HG03280 (cell line): Measurements from ENCODE around the gene FMN1.

Experiments used
- ATAC-seq: cut with Tn5 transposase; IDR thresholded peaks from one replicate; pipeline ENCODE4 v1.9.1; 2021; ENCODE audit warnings: mild to moderate bottlenecking, moderate library complexity; ENCODE audit not compliant: unreplicated experiment

The FMN1 gene

DNA sequence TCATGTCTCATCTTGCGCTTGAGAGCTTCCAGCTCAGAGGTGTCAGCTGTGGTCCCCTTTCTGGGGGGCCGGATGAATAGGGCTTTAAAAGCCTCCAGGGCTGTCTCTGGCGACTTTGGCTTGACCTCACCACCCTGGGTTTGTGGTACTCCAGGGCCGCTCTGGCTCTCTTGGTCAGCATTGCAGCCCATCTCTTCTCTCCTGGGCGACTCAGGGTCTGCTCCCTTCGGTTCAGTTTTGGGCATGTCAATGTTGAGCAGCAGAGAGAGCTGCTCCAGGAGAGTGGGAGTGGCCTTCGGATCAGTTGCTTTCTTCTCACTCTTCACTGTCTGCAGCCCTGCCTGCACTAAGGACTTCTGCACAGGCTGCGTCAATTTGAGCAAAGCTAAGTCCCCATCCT lies 127.9 kb downstream of the FMN1 start:
- no peak for ATAC-seq

DNA sequence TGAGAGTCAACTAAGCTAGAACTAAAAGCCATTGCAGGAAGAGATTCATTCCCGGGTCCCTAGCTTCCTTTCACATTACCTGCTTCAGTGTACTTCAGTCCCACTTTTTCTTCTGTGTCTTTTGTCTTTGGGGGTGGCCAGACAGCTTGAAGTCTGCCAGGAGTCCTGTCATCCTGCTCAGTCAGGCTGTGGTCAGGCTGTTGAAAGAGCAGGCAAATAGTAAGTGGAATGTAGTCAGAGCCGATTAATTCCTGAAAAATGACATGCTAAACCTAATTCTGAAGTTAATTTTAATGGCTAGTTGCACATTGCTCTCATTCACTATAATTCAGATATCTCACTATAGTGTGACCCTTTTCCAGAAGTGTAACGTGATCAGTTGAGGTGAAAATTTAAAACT lies 129.6 kb downstream of the FMN1 start:
- ATAC-seq, result no peak

DNA sequence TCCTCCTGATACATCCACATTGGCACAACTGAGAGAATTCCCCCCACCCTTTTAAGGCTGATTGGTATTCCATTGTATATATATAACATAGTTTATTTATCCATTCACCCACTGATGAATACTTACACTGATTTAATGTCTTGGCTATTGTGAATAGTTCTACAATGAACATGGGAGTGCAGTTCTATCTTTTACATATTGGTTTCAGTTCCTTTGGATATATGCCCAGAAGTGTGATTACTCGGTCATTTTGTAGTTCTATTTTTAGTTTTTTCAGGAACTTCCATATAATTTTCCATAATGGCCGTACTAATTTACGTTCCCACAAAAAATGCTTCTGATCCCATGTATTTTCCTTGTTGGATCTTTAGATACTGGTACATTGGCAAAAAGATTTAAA lies 135.3 kb downstream of the FMN1 start:
- ATAC-seq, result no peak

DNA sequence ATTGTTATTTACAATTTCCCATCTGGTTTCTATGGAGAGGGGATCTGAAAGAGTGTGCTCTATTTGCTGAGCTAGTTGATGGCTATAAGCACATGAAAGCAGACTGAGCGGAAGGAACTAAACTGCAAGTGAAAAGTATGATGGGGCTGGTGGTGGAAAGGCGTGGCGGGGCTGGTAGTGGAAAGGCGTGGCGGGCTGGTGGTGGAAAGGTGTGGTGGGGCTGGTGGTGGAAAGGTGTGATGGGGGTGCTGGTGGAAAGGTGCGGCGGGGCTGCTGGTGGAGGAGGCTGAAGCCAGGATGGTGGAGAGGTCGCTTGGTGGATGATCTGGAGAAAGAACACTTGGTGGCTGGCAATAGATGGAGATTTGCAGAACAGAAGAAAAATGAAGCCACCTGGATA lies 136.7 kb downstream of the FMN1 start:
- ATAC-seq, result no peak

DNA sequence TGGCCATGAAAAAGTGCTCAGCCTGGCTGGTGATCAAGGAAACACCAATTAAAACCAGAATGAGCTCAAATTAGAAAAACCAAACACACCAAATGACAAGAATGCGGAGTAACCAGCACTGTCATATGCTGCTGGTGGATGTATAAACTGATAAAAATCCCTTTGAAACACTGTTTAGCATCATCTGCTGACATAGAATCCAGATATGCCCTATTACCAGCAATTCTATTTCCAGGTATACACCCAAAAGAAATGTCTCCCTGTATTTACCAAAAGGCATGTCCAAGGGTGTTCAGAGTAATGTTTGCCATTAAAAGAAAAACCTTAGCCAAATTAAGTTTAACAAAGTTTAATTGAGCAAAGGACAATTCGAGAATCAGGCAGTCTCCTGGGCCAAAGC lies 138.6 kb downstream of the FMN1 start:
- no peak for ATAC-seq

DNA sequence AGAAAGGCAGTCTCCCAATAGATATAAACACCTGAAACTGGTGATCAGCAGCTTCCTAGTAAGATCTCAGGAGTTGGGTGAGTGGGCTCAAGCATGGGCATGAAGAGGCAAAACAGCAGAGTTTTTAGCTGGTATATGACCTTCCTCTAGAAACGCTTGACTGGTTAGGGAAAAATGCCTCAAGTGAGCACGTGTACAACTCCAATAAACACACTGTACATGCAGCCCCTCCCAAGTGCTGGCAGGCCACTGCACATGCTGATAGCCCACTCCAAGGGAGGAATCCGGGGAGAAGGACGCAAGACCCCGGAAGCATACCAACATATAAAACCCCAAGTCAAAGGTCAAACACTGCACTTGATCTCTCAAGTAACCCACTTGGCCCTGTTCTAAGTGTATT lies 143.0 kb downstream of the FMN1 start:
- no peak for ATAC-seq

DNA sequence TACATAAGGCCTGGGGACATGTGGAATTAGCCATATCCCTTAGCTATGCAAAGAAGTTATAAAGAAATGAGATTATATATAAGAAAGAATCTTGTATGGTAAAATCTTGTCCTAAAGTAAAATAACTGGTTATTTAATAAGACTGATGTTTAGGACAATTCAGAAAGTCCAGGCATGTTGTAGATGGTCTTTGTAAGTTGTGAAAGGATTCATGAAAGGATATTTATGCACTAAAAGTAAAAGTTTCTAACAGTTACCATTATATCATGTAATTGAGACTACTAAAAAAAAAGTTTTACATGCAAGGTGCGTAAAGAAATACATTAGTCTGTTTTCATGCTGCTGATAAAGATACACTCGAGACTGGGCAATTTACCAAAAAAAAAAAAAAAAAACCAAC lies 146.3 kb downstream of the FMN1 start:
- no peak for ATAC-seq

DNA sequence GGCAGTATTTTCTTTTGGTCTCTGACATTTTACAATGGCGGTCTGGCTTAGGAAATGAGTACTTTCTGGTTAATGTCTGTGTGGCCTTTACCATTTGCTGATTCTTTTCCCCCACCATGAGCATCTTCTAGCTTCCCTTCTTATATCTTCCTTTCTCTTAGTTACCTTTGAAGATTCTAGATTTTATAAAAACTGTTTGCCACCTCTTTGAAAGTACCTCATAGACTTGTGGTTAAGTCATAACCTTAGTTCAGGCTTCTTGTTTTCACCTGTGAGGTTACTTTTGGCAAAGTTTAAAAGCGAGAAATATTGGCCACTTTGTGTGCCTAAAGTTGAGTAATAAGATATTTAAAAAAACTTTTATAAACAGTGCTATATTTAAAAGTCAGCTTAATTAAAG lies 147.4 kb downstream of the FMN1 start:
- ATAC-seq, result no peak

DNA sequence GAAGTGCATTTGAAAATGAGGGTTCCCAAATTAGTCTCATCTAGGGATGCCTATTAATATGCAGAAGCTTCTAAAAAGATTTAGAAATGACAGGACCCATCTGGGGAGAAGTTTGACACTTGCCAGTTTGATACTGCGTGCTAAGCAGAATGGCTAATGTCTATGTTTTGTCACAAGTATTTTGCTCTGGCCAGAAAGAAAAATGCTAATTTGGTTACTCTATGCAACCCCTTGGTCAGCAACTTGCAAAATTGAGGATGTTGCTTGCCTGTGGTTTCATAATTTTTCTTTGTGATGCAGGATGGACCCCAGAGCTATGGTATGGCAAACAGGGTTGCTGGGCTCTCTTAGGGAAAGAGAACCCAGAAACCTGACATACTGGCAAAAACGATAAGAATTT lies 148.2 kb downstream of the FMN1 start:
- no peak for ATAC-seq

DNA sequence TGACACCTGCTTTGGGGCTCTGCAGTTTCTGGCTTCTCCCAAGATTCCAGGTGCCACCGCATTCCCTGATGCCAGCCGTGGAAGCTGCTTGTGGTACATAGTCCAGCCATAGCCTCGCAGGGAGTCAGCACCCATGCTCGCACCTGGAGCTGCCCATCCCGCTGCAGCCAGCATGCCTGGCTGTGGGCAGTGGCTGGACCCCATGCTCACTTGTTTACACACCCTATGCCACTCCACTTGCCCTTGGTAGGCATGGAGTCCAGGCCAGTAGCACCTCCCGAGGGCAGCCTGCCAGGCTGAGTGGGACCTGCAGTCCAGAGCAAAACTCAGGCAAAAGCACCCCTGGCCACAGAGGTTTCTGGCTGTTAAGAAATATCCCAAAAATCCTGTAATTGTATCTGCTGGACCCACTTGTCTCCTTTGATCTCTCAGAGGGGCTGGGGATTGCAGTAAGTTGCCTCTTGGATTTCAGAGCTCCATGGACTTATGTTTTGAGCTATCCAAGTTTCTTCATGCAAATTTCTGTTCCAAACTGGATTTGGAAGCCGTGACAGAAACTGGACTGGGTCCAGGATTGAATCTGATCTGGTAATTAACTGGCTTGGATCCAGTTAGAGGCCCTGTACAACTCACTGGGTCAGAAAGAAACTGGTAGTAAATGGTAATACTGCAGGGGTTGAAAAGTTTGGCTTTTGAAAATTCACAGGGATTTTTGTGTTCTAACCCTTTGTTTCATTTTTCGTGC lies 149.3 kb downstream of the FMN1 start:
- ATAC-seq, result no peak

DNA sequence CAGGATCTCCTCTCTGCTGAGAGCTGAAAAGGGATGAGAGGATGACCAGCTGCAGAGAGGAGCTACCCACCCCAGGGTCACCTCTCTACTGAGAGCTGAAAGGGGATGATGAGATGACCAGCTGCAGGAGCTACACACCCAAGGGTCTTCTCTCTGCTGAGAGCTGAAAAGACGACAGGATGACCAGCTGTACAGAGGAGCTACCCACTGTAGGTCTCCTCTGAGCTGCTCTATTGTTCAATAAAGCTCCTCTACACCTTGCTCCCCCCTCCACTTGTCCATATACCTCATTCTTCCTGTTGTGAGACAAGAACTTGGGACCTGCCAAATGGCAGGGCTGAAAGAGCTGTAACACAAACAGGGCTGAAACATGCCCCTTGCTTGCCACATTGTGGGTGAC lies 149.9 kb downstream of the FMN1 start:
- no peak for ATAC-seq

DNA sequence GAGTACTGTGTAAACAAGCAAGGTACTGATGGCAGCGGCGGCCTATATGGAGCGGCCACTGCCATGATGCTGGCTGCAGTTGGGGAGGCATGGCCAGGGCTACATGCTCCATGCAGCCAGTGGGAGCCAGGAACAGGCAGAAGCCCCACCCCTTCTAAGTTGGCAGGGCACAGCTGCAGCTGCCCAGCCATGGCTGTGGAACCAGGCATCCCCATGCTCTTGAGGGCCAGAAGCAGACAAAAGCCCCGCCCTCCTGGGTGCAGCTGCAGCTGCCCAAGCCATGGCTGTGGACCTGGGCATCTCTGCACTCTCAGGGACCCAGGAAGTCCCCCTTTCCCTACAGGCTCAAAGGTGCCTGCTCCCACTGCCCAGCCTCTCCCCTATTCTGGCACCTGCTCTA lies 150.9 kb downstream of the FMN1 start:
- ATAC-seq, result no peak

DNA sequence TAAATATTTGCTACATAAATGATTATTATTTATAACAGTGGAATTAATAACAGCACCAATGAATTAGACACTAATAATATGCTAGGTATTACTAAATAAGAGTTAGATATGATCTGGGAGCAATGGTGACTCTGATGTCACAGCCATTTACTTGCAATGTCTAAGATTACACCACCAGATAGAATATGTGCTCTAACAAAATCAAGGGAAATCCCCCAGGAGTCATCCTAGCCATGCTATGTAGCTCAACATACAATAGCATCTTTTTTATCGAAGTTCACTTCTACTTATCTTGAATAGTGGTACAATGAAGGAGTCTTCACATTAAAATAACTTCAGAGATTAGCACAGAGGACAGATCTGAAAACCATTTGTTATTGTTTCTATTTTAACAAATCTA lies 154.0 kb downstream of the FMN1 start:
- no peak for ATAC-seq

DNA sequence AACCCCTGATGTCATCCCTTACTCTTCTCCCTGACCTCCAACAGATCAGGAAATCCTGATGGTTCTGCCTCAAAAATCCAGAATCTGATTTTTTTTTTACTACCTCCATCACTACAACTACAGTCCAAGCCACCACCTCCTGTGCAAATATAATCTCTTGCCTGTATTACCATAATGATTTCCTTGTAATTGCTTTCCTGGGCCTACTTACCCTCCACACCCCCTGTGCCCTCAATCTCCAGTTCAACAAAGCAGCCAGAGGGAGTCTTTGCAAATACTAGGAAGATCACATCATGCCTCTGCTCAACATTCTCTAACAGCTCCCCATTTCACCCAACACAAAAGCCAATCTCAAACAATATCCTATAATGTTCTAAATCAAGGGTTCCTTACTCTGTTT lies 159.9 kb downstream of the FMN1 start:
- no peak for ATAC-seq

DNA sequence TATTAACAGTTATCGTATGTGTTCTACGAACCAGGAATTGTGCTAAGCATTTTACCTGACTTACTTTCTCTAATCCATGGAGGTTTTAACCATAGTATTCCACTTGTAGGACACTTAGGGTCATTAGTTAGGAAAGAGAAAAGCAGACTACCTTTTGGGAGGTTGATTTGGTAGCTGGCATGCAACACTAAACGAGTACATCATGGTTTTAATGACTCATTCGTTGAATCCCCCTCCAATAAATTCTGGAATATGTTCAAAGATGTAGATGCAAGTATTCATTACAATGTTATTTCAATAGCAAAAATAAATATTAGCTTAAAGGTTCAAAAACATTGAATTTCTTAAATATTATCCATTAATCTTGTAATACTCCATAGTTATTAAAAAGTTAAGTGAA lies 162.5 kb downstream of the FMN1 start:
- ATAC-seq, result no peak

DNA sequence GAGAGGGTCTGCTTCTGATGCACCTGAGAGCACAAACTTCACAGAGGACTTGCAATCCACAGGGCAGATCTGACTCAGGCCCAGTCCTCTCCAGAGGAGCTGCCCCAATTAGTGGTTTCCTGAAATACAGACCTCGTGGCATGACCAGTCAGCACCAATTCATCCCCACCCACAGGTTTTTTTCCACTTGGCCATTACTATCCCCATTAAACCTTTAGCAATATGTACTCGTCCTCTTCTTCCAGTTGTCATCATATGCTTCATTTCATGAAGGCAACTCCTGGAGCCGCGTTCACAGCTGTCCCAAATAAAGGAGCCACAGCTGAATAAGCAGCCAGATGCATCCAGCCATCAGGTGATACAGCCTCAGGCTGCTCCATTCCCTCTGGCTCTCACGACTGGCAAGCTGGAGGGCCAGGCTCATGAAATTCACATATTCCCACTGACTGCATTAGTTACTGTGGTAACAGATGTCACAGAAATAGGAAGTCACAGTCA lies 163.1 kb downstream of the FMN1 start:
- ATAC-seq, result no peak

DNA sequence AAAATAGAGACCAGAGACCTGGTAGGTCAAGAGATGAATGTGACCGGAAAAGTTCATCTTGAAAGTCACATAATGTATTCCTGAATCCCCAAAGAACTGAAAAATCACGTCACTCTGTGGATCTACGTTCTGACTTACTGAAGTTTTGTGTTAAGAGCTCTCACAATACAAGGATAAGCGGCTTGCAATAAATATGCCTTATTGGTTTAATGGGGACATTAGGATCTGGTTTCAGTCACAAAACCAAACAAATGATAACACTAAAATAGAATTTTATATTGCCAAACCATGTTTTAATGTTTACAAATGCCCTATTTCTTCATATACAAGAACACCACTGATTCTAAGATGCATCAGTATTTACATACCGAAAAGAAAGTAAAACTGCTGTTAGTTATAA lies 164.2 kb downstream of the FMN1 start:
- no peak for ATAC-seq

DNA sequence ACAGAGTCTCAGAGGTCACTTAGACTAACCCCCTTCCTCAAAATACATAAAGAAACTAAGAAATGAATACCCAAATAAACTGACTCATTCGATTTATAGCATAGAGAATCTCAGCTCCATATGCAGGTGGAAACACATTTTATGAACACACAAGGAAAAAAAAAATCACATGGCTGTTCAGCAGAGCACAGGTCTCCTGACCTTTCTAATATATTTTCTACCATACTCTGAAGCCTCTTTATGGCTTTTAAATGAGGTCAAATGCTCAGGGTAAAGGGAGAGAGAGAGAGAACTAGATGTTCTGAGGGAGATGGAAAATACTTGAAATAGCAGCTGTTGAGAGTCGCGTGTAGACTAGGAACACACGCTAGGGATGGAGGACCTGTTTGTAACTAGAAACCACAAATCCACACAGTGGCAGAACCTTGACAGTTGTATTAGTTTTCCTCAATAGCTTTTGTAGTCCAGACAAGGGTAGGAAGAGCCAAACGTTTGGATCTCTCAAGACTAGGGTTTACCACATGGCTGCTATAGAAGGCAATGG lies 165.3 kb downstream of the FMN1 start:
- ATAC-seq, result no peak

DNA sequence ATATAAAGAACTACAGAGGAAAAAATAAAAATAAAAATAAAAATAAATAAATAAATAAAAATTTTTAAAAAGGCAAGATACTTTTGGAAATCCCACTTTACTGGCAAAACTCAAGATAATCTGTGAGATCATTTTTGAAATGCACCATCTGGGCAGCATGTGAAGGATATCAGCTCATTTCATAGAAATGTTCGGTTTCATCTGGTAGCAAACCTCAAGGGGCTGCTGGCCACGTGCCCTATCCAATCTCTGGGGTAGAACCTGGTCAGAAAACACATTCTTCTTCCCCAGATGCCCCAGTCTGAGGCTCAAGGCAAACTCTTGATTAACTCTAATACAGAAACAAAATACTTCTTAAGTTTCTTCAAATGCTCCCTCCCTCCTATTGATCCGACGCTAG lies 166.0 kb downstream of the FMN1 start:
- ATAC-seq, result no peak

DNA sequence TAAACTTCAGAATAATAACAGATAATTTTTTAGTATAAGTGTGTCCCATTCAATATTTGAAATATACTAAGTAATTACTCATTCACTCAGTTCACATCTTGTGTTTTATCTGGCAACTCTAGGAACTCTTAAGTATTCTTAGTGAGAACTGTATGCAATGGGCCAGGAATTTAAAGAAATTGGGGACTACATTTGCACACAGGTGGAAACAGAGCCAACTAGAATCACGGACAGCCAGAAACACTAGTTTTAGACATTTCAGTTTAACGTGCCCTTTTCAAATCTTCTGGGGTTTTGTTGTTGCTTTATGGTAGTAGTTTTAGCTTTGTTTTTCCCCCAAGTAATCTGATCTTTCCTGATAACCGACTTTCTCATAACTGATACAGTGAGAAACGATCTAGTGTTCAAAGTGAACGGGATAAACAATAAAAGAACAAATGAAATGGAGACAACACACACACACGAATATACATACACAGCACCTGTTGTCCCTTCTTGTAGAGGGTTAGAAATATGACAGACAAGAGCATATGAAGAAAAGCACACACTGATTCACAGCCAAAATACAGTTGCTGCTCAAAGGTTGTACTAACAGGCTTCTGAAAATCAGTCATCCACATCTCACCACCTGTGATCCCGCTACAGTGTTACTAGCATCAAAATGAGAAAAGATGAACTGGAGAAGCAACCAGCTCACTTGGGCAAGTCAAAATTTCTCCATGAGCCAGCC lies 167.0 kb downstream of the FMN1 start:
- ATAC-seq, result no peak

DNA sequence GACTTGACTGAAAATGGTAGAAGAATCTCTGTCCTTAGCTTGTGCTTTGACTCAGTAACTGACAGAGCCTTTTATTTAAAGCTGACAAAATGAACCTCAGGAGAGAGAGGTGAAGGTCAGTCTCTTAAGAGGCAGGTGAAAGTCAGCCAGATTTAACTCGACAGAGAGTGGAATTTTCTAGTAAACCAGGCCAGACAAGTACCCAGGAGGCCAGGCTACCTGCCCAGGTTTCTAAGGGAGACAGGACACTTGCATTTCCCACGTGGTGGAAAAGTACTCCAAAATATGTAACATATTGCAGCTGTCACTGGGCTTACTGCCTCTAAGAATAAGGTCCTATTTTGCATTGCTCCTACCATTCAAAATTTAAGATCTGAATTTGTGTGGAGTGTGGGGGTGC lies 167.9 kb downstream of the FMN1 start:
- ATAC-seq, result no peak

DNA sequence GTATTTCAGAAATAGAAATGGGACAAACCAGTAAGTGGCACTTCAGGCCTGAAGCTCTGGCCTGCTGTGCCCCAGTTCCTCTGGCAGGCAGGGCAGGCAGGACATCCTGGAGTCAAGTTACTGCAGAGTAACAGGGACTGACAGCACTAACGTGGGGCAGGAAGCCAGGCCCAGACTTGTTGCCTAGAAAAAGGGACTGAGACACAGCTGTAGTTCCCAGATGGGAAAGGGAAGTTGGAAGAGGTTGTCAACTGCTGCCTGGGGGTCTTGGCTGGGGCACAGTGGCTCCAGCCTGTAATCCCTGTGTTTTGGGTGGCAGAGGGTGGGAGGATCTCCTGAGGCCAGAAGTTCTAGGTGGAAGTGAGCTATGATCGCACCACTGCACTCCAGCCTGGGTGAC lies 171.9 kb downstream of the FMN1 start:
- ATAC-seq, result no peak
